Sigmoid colon (tissue), 4 donors: ENCODE measurements around the gene CYP46A1.

ENCODE experiments used
- CTCF ChIP-seq, 4 experiments: fragments of 450-650 bp in 3 of 4; fragments of 200-600 bp in 1 of 4; IDR thresholded peaks; one replicate each; pipeline ENCODE4 v1.5.1; 2016 to 2019; ENCODE audit warnings: antibody characterized with exemption in 4 of 4, mild to moderate bottlenecking in 3 of 4, moderate library complexity in 2 of 4
- EP300 ChIP-seq, 4 donors: sonication (generic); formaldehyde crosslinking; IDR thresholded peaks; one replicate each; pipeline ENCODE4 v1.6.1; 2017; ENCODE audit warnings: antibody characterized with exemption in 4 of 4
- POLR2A ChIP-seq, 2 donors: fragments of 450-650 bp; IDR thresholded peaks; one replicate each; pipeline ENCODE4 v1.6.1; 2016; ENCODE audit warnings: antibody characterized with exemption in 2 of 2, mild to moderate bottlenecking in 2 of 2, moderate library complexity in 2 of 2
- POLR2AphosphoS5 ChIP-seq, 4 donors: sonication (generic); formaldehyde crosslinking; IDR thresholded peaks; one replicate each; pipeline ENCODE4 v1.6.1; 2017; ENCODE audit warnings: antibody characterized with exemption in 4 of 4

- TF ChIP-seq CTCF (IDR thresholded peaks at IDR 0.05) (no peak), POLR2A (IDR thresholded peaks at IDR 0.05) (no peak), POLR2AphosphoS5 (IDR thresholded peaks at IDR 0.05) (no peak), EP300 (IDR thresholded peaks at IDR 0.05) (no peak)
Observed at GRCh38 chr14:99707921-99708320, 23.8 kb downstream of the CYP46A1 start.
